Breast epithelium (tissue), 4 donors: ENCODE results near the gene CDK6. TPM values are rescaled to one million over a fixed set of nuclear protein-coding genes. Genes with fewer than 3 reads are reported as not detected.

ENCODE experiments used
- DNase-seq, 2 donors: peaks; one replicate each; pipeline ENCODE4 v3.0.0-alpha.2; 2019; ENCODE audit warnings: low spot score in 2 of 2
- H3K27ac ChIP-seq, 2 donors: fragments of 200-600 bp; sonication (generic) in 1 of 2; one replicate each; pipeline ENCODE4 v1.5.1; 2016 to 2019; ENCODE audit warnings: mild to moderate bottlenecking in 1 of 2
- H3K27me3 ChIP-seq, 2 donors: fragments of 200-600 bp; sonication (generic) in 1 of 2; one replicate each; pipeline versions ENCODE4 v1.5.1 to v1.6.0; 2017 to 2019; ENCODE audit warnings: control low read depth in 1 of 2, mild to moderate bottlenecking in 1 of 2
- H3K36me3 ChIP-seq: fragments of 200-600 bp; one replicate; pipeline ENCODE4 v1.5.1; 2019
- H3K4me1 ChIP-seq, 2 donors: fragments of 200-600 bp; sonication (generic); one replicate each; pipeline ENCODE4 v1.5.1; 2016 to 2019; ENCODE audit warnings: control low read depth in 1 of 2
- H3K4me3 ChIP-seq, 3 donors: fragments of 200-600 bp; sonication (generic); 1 replicate in 2 of 3; 2 replicates in 1 of 3; pipeline ENCODE4 v1.5.1; 2016 to 2019; ENCODE audit warnings: mild to moderate bottlenecking in 3 of 3, moderate library complexity in 2 of 3
- H3K9me3 ChIP-seq, 2 donors: fragments of 200-600 bp; sonication (generic) in 1 of 2; one replicate each; pipeline ENCODE4 v1.5.1; 2016 to 2019; ENCODE audit warnings: control low read depth in 1 of 2
- POLR2A ChIP-seq: fragments of 450-650 bp; IDR thresholded peaks from one replicate; pipeline ENCODE4 v1.6.1; 2016; ENCODE audit warnings: antibody characterized with exemption, mild to moderate bottlenecking, moderate library complexity
- POLR2AphosphoS5 ChIP-seq, 3 donors: sonication (generic); formaldehyde crosslinking; IDR thresholded peaks; one replicate each; pipeline ENCODE4 v1.6.1; 2017; ENCODE audit warnings: antibody characterized with exemption in 3 of 3
- intact Hi-C: fragments of 100-400 bp; cut with DNase I; formaldehyde crosslinking; loops from one replicate; pipeline ENCODE4 v1.15.1; 2023; ENCODE audit warnings: low total_unique reads
- total RNA-seq, 3 donors: library from RNA; depleted of rRNA; stranded (reverse); fragments of >200 nt; gene quantifications; one replicate each; pipeline ENCODE4 v1.1.0, GENCODE V29; 2016
- TF ChIP-seq, protein P1 (sequence below), 3 donors: fragments of 450-650 bp; IDR thresholded peaks; one replicate each; pipeline ENCODE4 v1.5.1; 2016 to 2017; ENCODE audit warnings: antibody characterized with exemption in 3 of 3, mild to moderate bottlenecking in 3 of 3, moderate library complexity in 3 of 3

CDK6 gene
- total RNA-seq, 3 donors from 2014 or later = 12.8 to 26.2 (median 23.6) TPM

DNA sequence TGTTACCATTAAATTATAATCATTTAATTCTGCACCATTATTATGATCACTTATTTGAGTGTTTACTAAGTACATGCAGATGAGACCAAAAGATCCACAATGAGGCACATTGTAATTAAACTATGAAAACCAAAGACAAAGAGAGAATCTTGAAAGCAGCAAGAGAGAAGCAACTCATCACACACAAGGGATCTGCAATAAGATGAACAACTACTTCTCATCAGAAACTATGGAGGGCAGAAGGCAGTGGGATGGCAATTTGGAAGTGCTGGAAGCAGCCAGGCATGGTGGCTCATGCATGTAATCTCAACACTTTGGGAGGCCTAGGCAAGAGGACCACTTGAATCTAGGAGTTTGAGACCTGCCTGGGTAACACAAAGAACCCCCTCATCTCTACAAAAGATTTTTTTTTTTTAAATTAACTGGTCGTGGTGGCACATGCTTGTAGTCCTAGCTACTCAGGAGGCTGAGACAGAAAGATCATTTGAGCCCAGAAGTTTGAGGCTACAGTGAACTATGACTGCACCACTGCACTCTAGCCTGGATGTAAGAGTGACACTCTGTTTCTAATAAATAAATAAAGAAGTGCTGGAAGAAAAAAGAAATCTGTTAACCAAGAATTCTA, 47.7 kb downstream of the CDK6 start:
- intact Hi-C loops = no loop called here
- Histone ChIP-seq H3K27ac (no peak overlapping the region), H3K36me3 (no peaks in the 10 kb centered on the region), H3K4me1 (peaks cover 0 to 4% of the 10 kb centered on the region in 2 donors), H3K27me3 (no peaks in the 10 kb centered on the region), H3K9me3 (peaks cover 0 to 12% of the 10 kb centered on the region in 2 donors), H3K4me3 (no peak overlapping the region)
- DNase-seq = no peak
- TF ChIP-seq POLR2A (no peak), POLR2AphosphoS5 (IDR thresholded peaks at IDR 0.05) (no peak)
- TF ChIP-seq, protein P1, sequence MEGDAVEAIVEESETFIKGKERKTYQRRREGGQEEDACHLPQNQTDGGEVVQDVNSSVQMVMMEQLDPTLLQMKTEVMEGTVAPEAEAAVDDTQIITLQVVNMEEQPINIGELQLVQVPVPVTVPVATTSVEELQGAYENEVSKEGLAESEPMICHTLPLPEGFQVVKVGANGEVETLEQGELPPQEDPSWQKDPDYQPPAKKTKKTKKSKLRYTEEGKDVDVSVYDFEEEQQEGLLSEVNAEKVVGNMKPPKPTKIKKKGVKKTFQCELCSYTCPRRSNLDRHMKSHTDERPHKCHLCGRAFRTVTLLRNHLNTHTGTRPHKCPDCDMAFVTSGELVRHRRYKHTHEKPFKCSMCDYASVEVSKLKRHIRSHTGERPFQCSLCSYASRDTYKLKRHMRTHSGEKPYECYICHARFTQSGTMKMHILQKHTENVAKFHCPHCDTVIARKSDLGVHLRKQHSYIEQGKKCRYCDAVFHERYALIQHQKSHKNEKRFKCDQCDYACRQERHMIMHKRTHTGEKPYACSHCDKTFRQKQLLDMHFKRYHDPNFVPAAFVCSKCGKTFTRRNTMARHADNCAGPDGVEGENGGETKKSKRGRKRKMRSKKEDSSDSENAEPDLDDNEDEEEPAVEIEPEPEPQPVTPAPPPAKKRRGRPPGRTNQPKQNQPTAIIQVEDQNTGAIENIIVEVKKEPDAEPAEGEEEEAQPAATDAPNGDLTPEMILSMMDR (IDR thresholded peaks at IDR 0.05) = no peak

DNA sequence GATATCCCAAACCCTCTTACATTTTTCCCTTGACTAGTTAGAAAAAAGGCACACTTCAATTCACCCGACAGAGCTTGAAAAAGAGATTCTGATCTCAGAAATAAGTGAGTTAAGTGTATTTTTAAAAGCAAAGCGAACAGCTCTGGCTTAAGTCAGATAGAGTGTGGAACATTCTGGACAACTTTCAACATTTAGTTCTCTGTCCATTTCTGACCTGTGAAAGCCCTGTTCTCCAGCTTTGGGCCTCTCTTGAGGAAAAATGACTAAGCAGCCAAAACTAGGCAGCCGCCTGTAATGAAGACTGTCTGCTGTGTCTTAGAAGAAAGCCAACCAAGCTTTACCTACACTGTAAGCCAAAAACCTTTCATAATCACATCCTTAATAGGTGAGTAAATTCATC, 50.5 kb downstream of the CDK6 start:
- Histone ChIP-seq H3K9me3 (peaks cover 0 to 12% of the 10 kb centered on the region in 2 donors), H3K36me3 (no peaks in the 10 kb centered on the region), H3K4me1 (peaks cover 0 to 10% of the 10 kb centered on the region in 2 donors), H3K4me3 (no peak overlapping the region), H3K27ac (no peak overlapping the region), H3K27me3 (no peaks in the 10 kb centered on the region)
- no peak for DNase-seq
- intact Hi-C loops = no loop called here
- TF ChIP-seq POLR2A (no peak), POLR2AphosphoS5 (IDR thresholded peaks at IDR 0.05) (no peak)

DNA sequence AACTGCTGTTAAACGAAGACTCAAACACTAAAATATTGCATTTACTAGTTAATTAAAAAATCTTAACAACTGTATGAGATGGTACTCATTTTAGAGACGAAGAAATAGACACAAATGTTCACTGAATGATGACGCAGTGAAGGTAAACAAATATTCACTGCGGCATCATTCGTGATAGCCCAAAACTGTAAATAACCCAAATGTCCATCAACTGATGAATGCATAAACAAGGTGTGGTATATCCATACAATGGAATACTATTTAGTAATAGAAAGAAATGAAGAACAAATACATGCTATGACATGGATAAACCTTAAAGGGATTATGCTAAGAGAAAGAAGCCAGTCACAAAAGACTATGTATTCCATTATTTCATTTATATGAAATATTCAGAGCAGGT, 51.4 kb downstream of the CDK6 start:
- H3K4me1 ChIP-seq = peaks cover 0 to 10% of the 10 kb centered on the region in 2 donors
- no peak overlapping the region for H3K4me3 ChIP-seq
- H3K27ac ChIP-seq = no peak overlapping the region
- peaks cover 0 to 12% of the 10 kb centered on the region in 2 donors for H3K9me3 ChIP-seq
- no peaks in the 10 kb centered on the region for H3K36me3 ChIP-seq
- intact Hi-C loops = no loop called here
- DNase-seq = no peak
- H3K27me3 ChIP-seq = no peaks in the 10 kb centered on the region
- TF ChIP-seq, protein P1 (IDR thresholded peaks at IDR 0.05) = no peak
- TF ChIP-seq POLR2AphosphoS5 (IDR thresholded peaks at IDR 0.05) (no peak), POLR2A (no peak)

DNA sequence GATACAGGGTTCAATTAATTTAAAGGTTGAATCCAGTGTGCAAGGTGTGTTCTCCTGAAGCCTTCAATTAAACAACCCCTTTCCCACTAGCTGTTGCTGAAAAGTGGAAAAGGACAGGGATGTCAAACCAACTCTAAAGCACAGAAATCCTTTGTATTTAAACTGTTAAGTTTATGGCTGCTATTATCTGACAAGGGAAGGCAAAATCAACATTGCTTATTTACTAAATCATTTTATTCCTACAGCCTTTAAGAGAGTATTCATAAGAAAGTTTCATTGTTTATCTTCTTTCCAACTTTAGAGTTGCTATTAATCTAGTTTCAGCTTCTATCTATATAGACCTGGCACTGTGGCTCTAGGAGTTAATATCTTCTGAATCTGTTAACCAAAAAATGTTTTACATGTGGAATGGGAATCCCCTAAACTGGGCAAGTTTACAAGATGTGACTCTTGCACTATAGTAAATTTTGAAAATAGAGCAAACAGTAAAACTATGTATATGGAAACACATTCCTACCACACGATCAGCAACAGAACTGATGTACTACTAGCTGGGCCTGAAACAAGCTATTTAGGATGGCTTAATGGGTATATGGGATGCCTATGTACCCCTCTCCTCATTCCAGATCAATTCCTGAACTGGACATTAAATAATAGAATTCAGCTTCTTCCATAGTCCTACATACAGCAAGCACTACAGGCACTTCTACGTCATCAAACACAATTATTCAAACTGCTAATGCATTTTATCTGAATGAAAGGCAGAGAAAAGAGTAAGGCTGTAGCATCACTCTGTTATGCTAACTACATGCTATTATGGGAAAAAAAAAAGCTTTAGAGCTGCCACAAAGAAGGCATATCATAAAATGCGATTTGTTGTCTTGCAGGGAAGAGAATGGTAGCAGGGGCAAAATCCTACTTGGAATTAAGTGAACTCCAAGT, 52.8 kb downstream of the CDK6 start:
- Histone ChIP-seq H3K27me3 (no peaks in the 10 kb centered on the region), H3K4me3 (no peak overlapping the region), H3K27ac (no peak overlapping the region), H3K9me3 (peaks cover 0 to 4% of the 10 kb centered on the region in 2 donors), H3K4me1 (peaks cover 0 to 10% of the 10 kb centered on the region in 2 donors), H3K36me3 (no peaks in the 10 kb centered on the region)
- intact Hi-C loops = no loop called here
- no peak for DNase-seq
- TF ChIP-seq POLR2AphosphoS5 (IDR thresholded peaks at IDR 0.05) (no peak), POLR2A (no peak)
- TF ChIP-seq, protein P1 (IDR thresholded peaks at IDR 0.05) = no peak

DNA sequence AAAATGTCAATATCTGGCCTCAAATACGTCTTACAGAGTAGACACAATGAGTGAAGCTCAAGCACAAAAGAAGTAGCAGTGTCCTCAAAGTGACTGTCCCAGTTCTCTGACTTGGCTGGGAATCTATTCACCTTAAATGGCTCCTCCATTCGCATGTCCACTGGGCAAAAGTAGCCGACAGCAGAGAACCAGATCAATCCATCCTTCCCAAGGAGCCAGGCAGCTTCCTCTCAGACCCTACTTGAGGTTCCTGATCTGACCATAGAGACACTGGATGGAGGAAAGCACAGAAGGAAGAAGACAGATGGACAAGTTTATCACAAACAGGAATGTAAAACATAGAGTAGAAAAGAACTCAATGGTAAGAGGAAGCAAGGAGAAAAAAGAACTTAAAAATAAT, 53.5 kb downstream of the CDK6 start:
- no peaks in the 10 kb centered on the region for H3K36me3 ChIP-seq
- no peak for DNase-seq
- intact Hi-C loops = no loop called here
- H3K4me1 ChIP-seq = peaks cover 0 to 10% of the 10 kb centered on the region in 2 donors
- H3K27ac ChIP-seq = no peak overlapping the region
- no peaks in the 10 kb centered on the region for H3K27me3 ChIP-seq
- TF ChIP-seq POLR2A (no peak), POLR2AphosphoS5 (IDR thresholded peaks at IDR 0.05) (no peak)
- TF ChIP-seq, protein P1 (IDR thresholded peaks at IDR 0.05) = no peak
- no peak overlapping the region for H3K4me3 ChIP-seq
- H3K9me3 ChIP-seq = no peaks in the 10 kb centered on the region
